Transverse colon (tissue), 4 donors: ENCODE data around the gene CREB5. TPM values are rescaled to one million over a fixed set of nuclear protein-coding genes. Genes with fewer than 3 reads are reported as not detected.

Experiments
- DNase-seq: peaks from one replicate; pipeline ENCODE4 v3.0.0-alpha.2; 2019
- H3K27ac ChIP-seq, 4 donors: fragments of 200-600 bp; sonication (generic); 2 replicates each; pipeline ENCODE4 v1.5.1; 2016 to 2018; ENCODE audit warnings: inconsistent platforms in 4 of 4
- H3K27me3 ChIP-seq: fragments of 200-600 bp; sonication (generic); 2 replicates; pipeline ENCODE4 v1.5.1; 2017; ENCODE audit warnings: inconsistent platforms
- H3K36me3 ChIP-seq, 4 donors: fragments of 200-600 bp; sonication (generic); 2 replicates each; pipeline ENCODE4 v1.5.1; 2017 to 2019; ENCODE audit warnings: inconsistent platforms in 4 of 4
- H3K4me1 ChIP-seq, 4 donors: fragments of 200-600 bp; sonication (generic); 2 replicates each; pipeline ENCODE4 v1.5.1; 2017 to 2020; ENCODE audit warnings: inconsistent platforms in 4 of 4
- H3K4me3 ChIP-seq, 4 donors: fragments of 200-600 bp; sonication (generic); 1 replicate in 1 of 4; 2 replicates in 3 of 4; pipeline versions ENCODE4 v1.5.1 to v1.6.1; 2017 to 2019; ENCODE audit warnings: inconsistent platforms in 4 of 4
- H3K9me3 ChIP-seq, 2 donors: fragments of 200-600 bp; sonication (generic); 2 replicates each; pipeline ENCODE4 v1.5.1; 2017 to 2019; ENCODE audit warnings: inconsistent platforms in 2 of 2
- EP300 ChIP-seq: sonication (generic); formaldehyde crosslinking; IDR thresholded peaks from one replicate; pipeline ENCODE4 v1.6.1; 2017; ENCODE audit warnings: antibody characterized with exemption, low read depth
- POLR2A ChIP-seq: fragments of 450-650 bp; IDR thresholded peaks from one replicate; pipeline ENCODE4 v1.6.1; 2016; ENCODE audit warnings: antibody characterized with exemption, mild to moderate bottlenecking, moderate library complexity
- POLR2AphosphoS5 ChIP-seq, 3 donors: sonication (generic); formaldehyde crosslinking; IDR thresholded peaks; one replicate each; pipeline ENCODE4 v1.6.1; 2016; ENCODE audit warnings: antibody characterized with exemption in 3 of 3
- WGBS, 2 donors: methylation state at CpG; one replicate each; pipeline ENCODE4 v1.1.5; 2018; ENCODE audit warnings: low coverage in 1 of 2; 5-methylcytosine and 5-hydroxymethylcytosine counted together
- in situ Hi-C, 4 donors: fragments of 200-750 bp; cut with MboI; loops; one replicate each; pipeline versions ENCODE4 v1.15.0 to v1.15.1; 2017; ENCODE audit warnings: low sequenced_read_pairs in 3 of 4, low pct_ligation_motif_present in 1 of 4, low pct_unique_long_range_greater_than_20kb in 1 of 4
- intact Hi-C: fragments of 100-400 bp; cut with DNase I; formaldehyde crosslinking; loops from one replicate; pipeline ENCODE4 v1.15.1; 2023; ENCODE audit warnings: low total_unique reads
- total RNA-seq, 4 donors: library from RNA; depleted of rRNA; stranded (reverse); fragments of >200 nt; gene quantifications; one replicate each; pipeline ENCODE4 v1.1.0, GENCODE V29; 2016
- TF ChIP-seq, protein P1 (sequence below), 5 experiments: fragments of 200-600 bp in 3 of 5; fragments of 450-650 bp in 2 of 5; sonication (generic) in 3 of 5; IDR thresholded peaks; 1 replicate in 2 of 5; 2 replicates in 3 of 5; pipeline ENCODE4 v1.5.1; 2016 to 2017; ENCODE audit warnings: antibody characterized with exemption in 5 of 5, inconsistent platforms in 3 of 5, mild to moderate bottlenecking in 2 of 5, moderate library complexity in 1 of 5

Gene CREB5
- total RNA-seq, 4 donors from 2014 or later, result 3.0 to 12.2 (median 7.0) TPM

DNA sequence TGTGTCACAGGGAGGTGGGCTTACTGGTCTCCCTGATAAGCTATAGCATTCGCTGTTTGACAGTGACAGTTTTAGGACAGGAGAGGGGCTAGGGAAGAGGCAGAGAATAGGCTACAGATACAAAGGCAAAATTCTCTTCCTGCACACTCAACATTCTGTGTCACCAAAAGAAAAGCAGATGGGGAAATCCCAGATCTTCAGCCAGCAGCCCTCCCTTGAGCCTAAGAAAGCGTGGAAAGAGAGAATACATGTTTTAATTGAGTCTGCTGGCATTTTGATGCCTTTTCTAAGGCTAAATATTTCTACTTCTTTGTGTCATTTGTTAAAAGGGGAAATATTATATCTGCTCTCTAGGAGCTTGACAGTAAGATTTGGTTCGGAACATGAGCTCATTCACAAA, 298.8 kb downstream of the CREB5 start:
- in situ Hi-C loops (no loop called here), intact Hi-C loops (no loop called here)
- Histone ChIP-seq H3K9me3 (no peaks in the 10 kb centered on the region), H3K4me1 (peaks cover 0 to 10% (median 0%) of the 10 kb centered on the region in 4 donors), H3K27ac (no peak overlapping the region), H3K36me3 (no peaks in the 10 kb centered on the region), H3K4me3 (no peak overlapping the region), H3K27me3 (peaks cover 5% of the 10 kb centered on the region)
- no peak for TF ChIP-seq EP300
- no peak for TF ChIP-seq POLR2A
- TF ChIP-seq, protein P1, sequence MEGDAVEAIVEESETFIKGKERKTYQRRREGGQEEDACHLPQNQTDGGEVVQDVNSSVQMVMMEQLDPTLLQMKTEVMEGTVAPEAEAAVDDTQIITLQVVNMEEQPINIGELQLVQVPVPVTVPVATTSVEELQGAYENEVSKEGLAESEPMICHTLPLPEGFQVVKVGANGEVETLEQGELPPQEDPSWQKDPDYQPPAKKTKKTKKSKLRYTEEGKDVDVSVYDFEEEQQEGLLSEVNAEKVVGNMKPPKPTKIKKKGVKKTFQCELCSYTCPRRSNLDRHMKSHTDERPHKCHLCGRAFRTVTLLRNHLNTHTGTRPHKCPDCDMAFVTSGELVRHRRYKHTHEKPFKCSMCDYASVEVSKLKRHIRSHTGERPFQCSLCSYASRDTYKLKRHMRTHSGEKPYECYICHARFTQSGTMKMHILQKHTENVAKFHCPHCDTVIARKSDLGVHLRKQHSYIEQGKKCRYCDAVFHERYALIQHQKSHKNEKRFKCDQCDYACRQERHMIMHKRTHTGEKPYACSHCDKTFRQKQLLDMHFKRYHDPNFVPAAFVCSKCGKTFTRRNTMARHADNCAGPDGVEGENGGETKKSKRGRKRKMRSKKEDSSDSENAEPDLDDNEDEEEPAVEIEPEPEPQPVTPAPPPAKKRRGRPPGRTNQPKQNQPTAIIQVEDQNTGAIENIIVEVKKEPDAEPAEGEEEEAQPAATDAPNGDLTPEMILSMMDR (IDR thresholded peaks at IDR 0.05), result no peak
- no peak for TF ChIP-seq POLR2AphosphoS5 (IDR thresholded peaks at IDR 0.05)
- WGBS, 2 donors, result 82 to 87% methylated on average over 3 of the region's 3 CpGs
- no peak for DNase-seq

DNA sequence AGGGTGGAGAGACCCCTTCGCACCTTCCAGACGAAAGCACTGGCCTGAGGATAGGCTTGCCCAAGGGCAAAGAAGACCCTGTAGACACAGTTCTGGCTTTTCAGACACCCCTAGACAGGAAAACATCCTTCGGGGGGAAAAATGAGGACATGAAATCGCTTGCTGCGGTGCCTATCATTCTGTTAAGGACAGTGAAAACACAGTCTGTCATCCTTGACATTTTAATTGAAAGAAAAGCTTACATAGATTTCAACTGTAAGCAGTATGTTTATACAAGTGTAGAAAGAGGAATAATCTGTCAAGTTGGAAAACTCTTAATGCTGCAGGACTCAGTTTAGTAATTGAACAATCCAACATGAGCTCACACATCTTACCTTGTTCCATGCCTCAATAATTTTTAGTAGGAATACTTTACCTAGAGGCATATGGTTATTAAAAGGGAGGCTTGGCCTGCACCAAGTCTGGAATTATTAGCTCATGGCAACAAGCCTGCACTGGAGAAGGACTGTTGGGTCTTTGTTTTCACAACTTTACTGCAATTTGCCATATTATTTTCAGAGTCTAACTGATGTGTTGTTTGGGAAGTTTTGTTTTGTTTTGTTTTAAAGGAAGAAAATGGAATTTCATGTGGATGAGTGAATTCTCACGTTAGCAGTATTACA, 302.3 kb downstream of the CREB5 start:
- in situ Hi-C loops (no loop called here), intact Hi-C loops (no loop called here)
- Histone ChIP-seq H3K4me3 (no peak overlapping the region), H3K27me3 (no peaks in the 10 kb centered on the region), H3K27ac (no peak overlapping the region), H3K36me3 (no peaks in the 10 kb centered on the region), H3K4me1 (no peaks in the 10 kb centered on the region), H3K9me3 (no peaks in the 10 kb centered on the region)
- 66 to 76% methylated on average over 4 to 6 of the region's 6 CpGs for WGBS, 2 donors
- TF ChIP-seq POLR2AphosphoS5 (IDR thresholded peaks at IDR 0.05) (no peak), POLR2A (no peak), EP300 (no peak)
- TF ChIP-seq, protein P1 (IDR thresholded peaks at IDR 0.05), result no peak
- DNase-seq, result no peak

DNA sequence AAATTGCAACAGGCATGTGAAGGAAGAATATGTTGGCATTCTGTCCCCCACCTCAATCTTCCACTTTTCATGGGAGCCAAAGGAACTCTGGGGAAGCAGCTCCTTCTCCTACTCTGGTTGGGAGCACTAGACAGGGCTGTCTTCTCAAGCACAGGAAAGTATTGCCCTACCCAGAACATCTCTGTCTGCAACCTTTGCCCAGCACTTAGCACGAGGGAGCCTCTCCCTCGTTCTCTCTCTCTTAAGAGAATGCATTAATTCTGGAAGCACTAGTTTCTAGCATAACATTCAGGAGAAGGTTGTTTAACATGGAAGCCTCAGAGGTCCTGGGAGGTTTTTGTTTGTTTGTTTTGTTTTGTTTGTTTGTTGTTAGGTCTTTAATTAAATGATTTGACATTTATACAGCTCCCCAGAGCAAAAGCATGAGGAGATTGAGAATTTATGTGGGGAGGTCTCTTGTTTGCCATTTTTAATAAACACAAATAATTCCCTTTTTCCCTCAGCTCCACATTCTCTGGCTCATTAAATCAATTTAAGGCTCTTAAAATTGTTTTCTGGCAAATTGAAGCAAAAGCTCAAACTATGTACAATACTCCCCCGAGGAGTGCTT, 305.2 kb downstream of the CREB5 start:
- intact Hi-C loops, result no loop called here
- 70% methylated on average over 3 of the region's 3 CpGs; no CpG with 5 or more reads in 1 of the 2 donors for WGBS, 2 donors

DNA sequence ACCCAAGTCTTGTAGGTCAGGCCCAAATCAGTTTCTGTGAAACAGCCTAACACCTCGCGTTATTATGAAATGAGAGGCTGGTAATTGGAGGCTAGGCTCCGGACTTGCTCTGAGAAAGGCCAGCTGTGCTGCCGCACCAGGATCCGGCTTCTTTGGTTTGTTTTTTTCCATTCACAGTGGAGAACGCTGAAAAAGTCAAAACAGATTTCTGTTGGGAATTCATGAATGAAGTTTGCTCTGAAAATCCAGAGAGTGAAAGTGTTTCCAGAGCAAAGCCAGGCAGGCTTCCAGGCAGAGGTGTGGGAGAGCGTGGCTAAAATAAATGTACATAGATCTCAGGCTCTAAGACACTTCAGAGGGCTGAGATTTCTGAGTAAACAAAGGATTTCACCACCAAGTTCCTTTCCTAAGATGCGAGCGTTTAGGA, 305.8 kb downstream of the CREB5 start:
- Histone ChIP-seq H3K36me3 (no peaks in the 10 kb centered on the region), H3K4me1 (no peaks in the 10 kb centered on the region), H3K4me3 (no peak overlapping the region), H3K9me3 (no peaks in the 10 kb centered on the region), H3K27ac (no peak overlapping the region), H3K27me3 (no peaks in the 10 kb centered on the region)
- 63 to 66% methylated on average over 7 to 9 of the region's 9 CpGs for WGBS, 2 donors
- no peak for DNase-seq
- in situ Hi-C loops, result no loop called here
- intact Hi-C loops, result no loop called here
- TF ChIP-seq, protein P1 (IDR thresholded peaks at IDR 0.05), result no peak
- TF ChIP-seq POLR2AphosphoS5 (IDR thresholded peaks at IDR 0.05) (no peak), POLR2A (no peak), EP300 (no peak)

More for the DNA sequence above, 305.2 kb downstream of the CREB5 start:
- DNase-seq, result no peak
- no peak overlapping the region for H3K27ac ChIP-seq
- H3K9me3 ChIP-seq, result no peaks in the 10 kb centered on the region
- no peaks in the 10 kb centered on the region for H3K4me1 ChIP-seq
- no peaks in the 10 kb centered on the region for H3K36me3 ChIP-seq
- TF ChIP-seq POLR2AphosphoS5 (IDR thresholded peaks at IDR 0.05) (no peak), POLR2A (no peak), EP300 (no peak)
- no peaks in the 10 kb centered on the region for H3K27me3 ChIP-seq
- no peak overlapping the region for H3K4me3 ChIP-seq
- in situ Hi-C loops, result no loop called here
